Loucy (cell line): ENCODE data around the gene PCDHGA4.

ENCODE experiments used
- EZH2phosphoT487 ChIP-seq: fragments of 200-600 bp; IDR thresholded peaks from 2 replicates; pipeline ENCODE4 v1.6.1; 2018; ENCODE audit warnings: antibody characterized with exemption, mild to moderate bottlenecking, moderate library complexity, borderline replicate concordance
- TF ChIP-seq, protein P1 (sequence below): fragments of 200-600 bp; sonication (generic); conservative IDR thresholded peaks from 2 replicates; pipeline ENCODE4 v1.5.1; 2014; ENCODE audit warnings: mild to moderate bottlenecking, antibody characterized with exemption, low read length

- TF ChIP-seq, protein P1, sequence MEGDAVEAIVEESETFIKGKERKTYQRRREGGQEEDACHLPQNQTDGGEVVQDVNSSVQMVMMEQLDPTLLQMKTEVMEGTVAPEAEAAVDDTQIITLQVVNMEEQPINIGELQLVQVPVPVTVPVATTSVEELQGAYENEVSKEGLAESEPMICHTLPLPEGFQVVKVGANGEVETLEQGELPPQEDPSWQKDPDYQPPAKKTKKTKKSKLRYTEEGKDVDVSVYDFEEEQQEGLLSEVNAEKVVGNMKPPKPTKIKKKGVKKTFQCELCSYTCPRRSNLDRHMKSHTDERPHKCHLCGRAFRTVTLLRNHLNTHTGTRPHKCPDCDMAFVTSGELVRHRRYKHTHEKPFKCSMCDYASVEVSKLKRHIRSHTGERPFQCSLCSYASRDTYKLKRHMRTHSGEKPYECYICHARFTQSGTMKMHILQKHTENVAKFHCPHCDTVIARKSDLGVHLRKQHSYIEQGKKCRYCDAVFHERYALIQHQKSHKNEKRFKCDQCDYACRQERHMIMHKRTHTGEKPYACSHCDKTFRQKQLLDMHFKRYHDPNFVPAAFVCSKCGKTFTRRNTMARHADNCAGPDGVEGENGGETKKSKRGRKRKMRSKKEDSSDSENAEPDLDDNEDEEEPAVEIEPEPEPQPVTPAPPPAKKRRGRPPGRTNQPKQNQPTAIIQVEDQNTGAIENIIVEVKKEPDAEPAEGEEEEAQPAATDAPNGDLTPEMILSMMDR: 0 out of 2 replicates have a peak, but pooled peaks have one; percentile 15
- TF ChIP-seq EZH2phosphoT487: no peak
Measured at GRCh38 chr5:141345327-141345726, 9.5 kb upstream of the PCDHGA4 start.
